B cell (primary cell): ENCODE measurements around the gene CACNG7. TPM values are rescaled to one million over a fixed set of nuclear protein-coding genes. Genes with fewer than 3 reads are reported as not detected.
A peak's percentile ranks its signal among the peaks of the same experiment; 100 is the strongest.

ENCODE experiments used
- ATAC-seq: fragments of 200-7000 bp; cut with Tn5 transposase; one replicate; pipeline ENCODE4 v1.10.0; 2021; ENCODE audit warnings: low read depth, mild to moderate bottlenecking, moderate number of reproducible peaks, moderate library complexity
- CTCF ChIA-PET: fragments of 350-600 bp; sonication (Branson Sonifier 250); formaldehyde crosslinking; loops from one replicate; lab custom pipeline; 2021; ENCODE audit warnings: antibody characterized with exemption, inconsistent platforms; lab: Charles Lee
- POLR2A ChIA-PET: fragments of 350-600 bp; sonication (Branson Sonifier 250); formaldehyde crosslinking; loops from one replicate; lab custom pipeline; 2021; ENCODE audit warnings: antibody characterized with exemption; lab: Charles Lee
- DNase-seq: peaks from one replicate; pipeline ENCODE4 v3.0.0; 2013
- H2AFZ ChIP-seq: 2 replicates; pipeline ENCODE4 v1.6.1; 2012; ENCODE audit warnings: mild to moderate bottlenecking, low read depth, low read length; ENCODE audit not compliant: insufficient read depth, poor library complexity, severe bottlenecking
- H3K27ac ChIP-seq, 2 donors: 1 replicate in 1 of 2; 2 replicates in 1 of 2; pipeline ENCODE4 v1.5.1; 2012 to 2013; ENCODE audit warnings: low read length in 2 of 2, mild to moderate bottlenecking in 2 of 2, moderate library complexity in 1 of 2
- H3K27me3 ChIP-seq, 4 experiments: fragments of 200-600 bp in 1 of 4; sonication (generic) in 1 of 4; replicated peaks in 1 of 4; 1 replicate in 2 of 4; 2 replicates in 2 of 4; pipeline versions ENCODE4 v1.6.1 to v1.7.0; 2013 to 2016; ENCODE audit warnings: low read length in 3 of 4, mild to moderate bottlenecking in 2 of 4, mixed read lengths in 1 of 4, moderate library complexity in 1 of 4; ENCODE audit not compliant: insufficient read depth in 4 of 4, control insufficient read depth in 3 of 4; ENCODE audit errors: control extremely low read depth in 1 of 4
- H3K36me3 ChIP-seq, 2 experiments: replicated peaks in 1 of 2; 1 replicate in 1 of 2; 2 replicates in 1 of 2; pipeline versions ENCODE4 v1.6.1 to v1.7.1; 2013; ENCODE audit warnings: low read length in 1 of 2; ENCODE audit not compliant: insufficient read depth in 2 of 2, control insufficient read depth in 1 of 2; ENCODE audit errors: control extremely low read depth in 1 of 2, extremely low read depth in 1 of 2
- H3K4me1 ChIP-seq, 2 donors: fragments of 200-600 bp in 1 of 2; sonication (generic) in 1 of 2; 1 replicate in 1 of 2; 2 replicates in 1 of 2; pipeline versions ENCODE4 v1.5.1 to v1.6.1; 2013 to 2017; ENCODE audit warnings: low read length in 2 of 2; ENCODE audit not compliant: control insufficient read depth in 2 of 2, insufficient read depth in 2 of 2
- H3K4me2 ChIP-seq: replicated peaks from 2 replicates; pipeline ENCODE3; 2012; ENCODE audit warnings: mild to moderate bottlenecking, low read depth, low read length; ENCODE audit not compliant: poor library complexity, severe bottlenecking
- H3K4me3 ChIP-seq, 5 experiments: fragments of 200-600 bp in 1 of 5; sonication (generic) in 1 of 5; 1 replicate in 3 of 5; 2 replicates in 2 of 5; pipeline versions ENCODE4 v1.5.1 to v1.7.0; 2011 to 2016; ENCODE audit warnings: low read length in 4 of 5, mild to moderate bottlenecking in 4 of 5, low read depth in 2 of 5, control low read depth in 1 of 5, moderate library complexity in 1 of 5; ENCODE audit not compliant: insufficient read depth in 1 of 5; ENCODE audit errors: control extremely low read depth in 1 of 5, extremely low read depth in 1 of 5
- H3K79me2 ChIP-seq: fragments of 200-600 bp; sonication (generic); one replicate; pipeline ENCODE4 v1.6.0; 2016; ENCODE audit warnings: low read length; ENCODE audit not compliant: control insufficient read depth, insufficient read depth
- H3K9ac ChIP-seq: fragments of 200-600 bp; sonication (generic); 2 replicates; pipeline ENCODE4 v1.6.1; 2017; ENCODE audit warnings: mild to moderate bottlenecking, low read length, moderate library complexity
- H3K9me3 ChIP-seq, 3 donors: one replicate each; pipeline versions ENCODE4 v1.6.1 to v1.7.1; 2013; ENCODE audit warnings: low read length in 2 of 3; ENCODE audit not compliant: control insufficient read depth in 2 of 3, insufficient read depth in 1 of 3; ENCODE audit errors: control extremely low read depth in 1 of 3
- H4K20me1 ChIP-seq: 2 replicates; pipeline ENCODE4 v1.6.0; 2012; ENCODE audit warnings: mild to moderate bottlenecking, low read length; ENCODE audit not compliant: insufficient read depth, control insufficient read depth, poor library complexity, severe bottlenecking
- H3K27ac Mint-ChIP-seq: one replicate; pipeline ENCODE4 v1.8.0; 2021; ENCODE audit warnings: mixed read lengths
- H3K27me3 Mint-ChIP-seq: one replicate; pipeline ENCODE4 v1.8.0; 2021; ENCODE audit warnings: mixed read lengths
- H3K4me1 Mint-ChIP-seq: one replicate; pipeline ENCODE4 v1.8.0; 2021; ENCODE audit warnings: mixed read lengths
- H3K4me3 Mint-ChIP-seq: one replicate; pipeline ENCODE4 v1.8.0; 2021; ENCODE audit warnings: mixed read lengths
- H3K9me3 Mint-ChIP-seq: one replicate; pipeline ENCODE4 v1.8.0; 2022; ENCODE audit warnings: mixed read lengths; ENCODE audit not compliant: insufficient read depth
- CTCF ChIP-seq: fragments of 200-600 bp; IDR thresholded peaks from one replicate; pipeline ENCODE4 v1.8.0; 2022; ENCODE audit warnings: antibody characterized with exemption, mild to moderate bottlenecking
- EZH2 ChIP-seq: IDR thresholded peaks from 2 replicates; pipeline ENCODE4 v1.6.1; 2012; ENCODE audit warnings: borderline replicate concordance, low read depth, mild to moderate bottlenecking, moderate library complexity, low read length; ENCODE audit not compliant: insufficient read depth, poor library complexity, severe bottlenecking
- WGBS: methylation state at CpG from one replicate; pipeline ENCODE4 v1.1.5; 2013; ENCODE audit warnings: missing lambda C conversion rate; ENCODE audit not compliant: insufficient coverage; 5-methylcytosine and 5-hydroxymethylcytosine counted together
- intact Hi-C: fragments of 100-400 bp; cut with micrococcal nuclease; formaldehyde crosslinking; loops from one replicate; pipeline ENCODE4 v1.10.0; 2022
- polyA plus RNA-seq: library from polyadenylated mRNA; depleted of rRNA; stranded (reverse); fragments of >200 nt; gene quantifications from 2 replicates; pipeline ENCODE4 v1.2.3, GENCODE V29; 2012
- total RNA-seq, 2 donors: library from RNA; stranded (reverse); fragments of 120-200 nt in 1 of 2; gene quantifications; 1 replicate in 1 of 2; 2 replicates in 1 of 2; pipeline versions ENCODE4 v1.2.3 to v1.2.4, GENCODE V29; 2013 to 2022

The CACNG7 gene
- total and polyA plus RNA-seq, 2 donors (not counting 1 experiment from before 2014, with no cell fraction given): not detected

DNA sequence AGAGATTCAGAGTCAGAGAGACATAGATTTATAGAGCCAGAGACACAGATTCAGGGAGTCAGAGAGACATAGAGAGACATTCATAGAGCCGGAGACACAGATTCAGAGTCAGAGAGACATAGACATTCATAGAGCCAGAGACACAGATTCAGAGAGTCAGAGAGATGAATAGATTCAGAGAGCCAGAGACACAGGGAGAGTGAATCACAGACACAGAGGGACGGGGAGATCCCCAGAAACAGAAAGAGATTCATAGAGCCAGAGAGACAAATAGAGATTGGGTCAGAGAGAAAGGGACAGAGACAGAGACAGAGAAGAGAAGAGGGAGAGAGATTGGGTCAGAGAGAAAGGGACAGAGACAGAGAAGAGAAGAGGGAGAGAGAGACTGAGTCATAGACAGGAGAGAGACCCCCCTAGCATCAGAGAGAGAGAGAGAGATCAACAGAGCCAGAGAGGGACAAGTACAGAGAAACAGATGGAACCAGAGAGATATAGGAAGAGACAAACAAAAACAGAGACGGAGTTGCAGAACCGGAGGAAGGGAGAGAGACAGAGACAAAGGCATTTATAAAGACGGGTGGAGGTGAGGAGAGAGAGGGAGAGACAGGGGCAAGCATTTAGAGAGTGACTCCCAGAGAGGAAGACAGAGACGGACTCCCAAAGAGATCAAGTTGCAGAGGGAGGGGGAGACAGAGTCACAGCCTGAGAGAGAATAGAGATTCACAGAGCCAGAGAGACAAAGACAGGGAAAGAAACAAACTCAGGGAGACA is 28.2 kb upstream of the CACNG7 start:
- Histone ChIP-seq H3K27ac (no peak overlapping the region), H3K36me3 (peaks cover 0 to 1% of the 10 kb centered on the region in 2 experiments), H3K79me2 (peaks cover 12% of the 10 kb centered on the region), H3K9me3 (peaks cover 0 to 16% (median 0%) of the 10 kb centered on the region in 3 donors), H3K9ac (peak overlapping the region; percentile 27), H3K4me3 (peak overlapping the region in 1 of 5 experiments; percentile 41), H3K4me1 (peaks cover 57 to 68% of the 10 kb centered on the region in 2 donors), H4K20me1 (peaks cover 14% of the 10 kb centered on the region), H3K27me3 (peaks cover 0 to 60% (median 43%) of the 10 kb centered on the region in 4 experiments), H3K4me2 (peak overlapping the region; percentile 86), H2AFZ (peak overlapping the region; percentile 43)
- CTCF ChIA-PET: interaction anchor here (1.3 to 1.4 kb wide), 2 partner anchors 10 to 27 kb away, joined by 3 to 10 read pairs; no protein-coding TSS in a partner anchor
- Mint-ChIP-seq H3K4me1 (peaks cover 34% of the 10 kb centered on the region), H3K4me3 (no peak overlapping the region), H3K27me3 (peaks cover 27% of the 10 kb centered on the region), H3K27ac (no peak overlapping the region), H3K9me3 (no peaks in the 10 kb centered on the region)
- TF ChIP-seq EZH2 (no peak), CTCF (no peak)
- POLR2A ChIA-PET: no interaction called here
- DNase-seq: no peak
- WGBS: 20% methylated on average over 5 of the region's 6 CpGs
- intact Hi-C loops: loop anchor here (5.0 kb wide), 1 partner anchor 39 kb away; no protein-coding TSS in a partner anchor
- no peak for ATAC-seq
